22Rv1 (cell line): ENCODE results near the gene OPRL1.

Experiments used
- H3K27ac ChIP-seq: fragments of 450-650 bp; 2 replicates; pipeline ENCODE4 v1.5.1; 2017
- ZFX ChIP-seq: fragments of 450-650 bp; IDR thresholded peaks from 2 replicates; pipeline ENCODE4 v1.6.1; 2017; ENCODE audit warnings: antibody characterized with exemption, borderline replicate concordance
- TF ChIP-seq, protein P1 (sequence below): fragments of 450-650 bp; IDR thresholded peaks from 2 replicates; pipeline ENCODE4 v1.5.1; 2017; ENCODE audit warnings: mild to moderate bottlenecking

Gene OPRL1

DNA sequence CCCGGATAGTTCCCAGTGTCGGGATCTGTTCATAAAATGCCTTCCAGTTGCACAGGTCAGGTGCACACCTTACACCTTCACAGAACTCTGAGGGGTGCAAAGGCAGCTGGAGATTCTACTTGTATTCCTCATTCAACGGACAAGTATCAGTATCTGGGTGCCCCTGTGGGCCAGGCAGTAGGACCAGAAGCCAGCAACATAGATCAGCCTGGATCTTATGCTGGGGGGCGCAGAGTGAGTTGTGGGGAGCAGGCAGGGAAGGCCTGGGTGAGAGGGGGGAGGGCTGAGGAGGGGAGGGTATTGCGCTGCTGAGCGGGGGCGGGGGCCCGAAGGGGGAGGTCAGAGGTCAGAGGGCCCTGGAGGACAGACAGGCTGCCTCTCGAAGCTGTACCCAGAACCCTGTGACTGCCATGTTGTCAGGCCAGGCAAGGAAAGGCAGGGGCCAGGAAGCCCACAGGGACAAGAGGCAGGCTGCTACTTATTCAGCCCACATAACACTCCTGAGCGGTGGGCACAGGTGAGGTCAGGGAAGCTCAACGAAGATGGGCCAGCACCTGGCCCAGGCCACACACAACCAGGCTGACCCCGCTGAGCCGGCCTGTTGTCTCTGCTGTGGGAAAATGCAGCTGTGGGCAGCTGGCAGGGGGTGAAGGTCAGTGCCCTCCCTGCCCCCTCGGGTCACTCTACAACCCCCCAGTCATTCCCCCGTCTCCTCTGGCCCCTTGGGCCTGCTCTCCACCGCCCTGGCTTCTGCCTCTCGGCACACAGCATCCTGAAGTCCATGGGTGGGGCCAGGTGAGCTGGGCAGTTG, 1.1 kb downstream of the OPRL1 start:
- no peak for TF ChIP-seq ZFX
- TF ChIP-seq, protein P1, sequence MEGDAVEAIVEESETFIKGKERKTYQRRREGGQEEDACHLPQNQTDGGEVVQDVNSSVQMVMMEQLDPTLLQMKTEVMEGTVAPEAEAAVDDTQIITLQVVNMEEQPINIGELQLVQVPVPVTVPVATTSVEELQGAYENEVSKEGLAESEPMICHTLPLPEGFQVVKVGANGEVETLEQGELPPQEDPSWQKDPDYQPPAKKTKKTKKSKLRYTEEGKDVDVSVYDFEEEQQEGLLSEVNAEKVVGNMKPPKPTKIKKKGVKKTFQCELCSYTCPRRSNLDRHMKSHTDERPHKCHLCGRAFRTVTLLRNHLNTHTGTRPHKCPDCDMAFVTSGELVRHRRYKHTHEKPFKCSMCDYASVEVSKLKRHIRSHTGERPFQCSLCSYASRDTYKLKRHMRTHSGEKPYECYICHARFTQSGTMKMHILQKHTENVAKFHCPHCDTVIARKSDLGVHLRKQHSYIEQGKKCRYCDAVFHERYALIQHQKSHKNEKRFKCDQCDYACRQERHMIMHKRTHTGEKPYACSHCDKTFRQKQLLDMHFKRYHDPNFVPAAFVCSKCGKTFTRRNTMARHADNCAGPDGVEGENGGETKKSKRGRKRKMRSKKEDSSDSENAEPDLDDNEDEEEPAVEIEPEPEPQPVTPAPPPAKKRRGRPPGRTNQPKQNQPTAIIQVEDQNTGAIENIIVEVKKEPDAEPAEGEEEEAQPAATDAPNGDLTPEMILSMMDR: no peak
- peak overlapping the region; percentile 37; the same call in 1 of the 2 replicates for H3K27ac ChIP-seq

DNA sequence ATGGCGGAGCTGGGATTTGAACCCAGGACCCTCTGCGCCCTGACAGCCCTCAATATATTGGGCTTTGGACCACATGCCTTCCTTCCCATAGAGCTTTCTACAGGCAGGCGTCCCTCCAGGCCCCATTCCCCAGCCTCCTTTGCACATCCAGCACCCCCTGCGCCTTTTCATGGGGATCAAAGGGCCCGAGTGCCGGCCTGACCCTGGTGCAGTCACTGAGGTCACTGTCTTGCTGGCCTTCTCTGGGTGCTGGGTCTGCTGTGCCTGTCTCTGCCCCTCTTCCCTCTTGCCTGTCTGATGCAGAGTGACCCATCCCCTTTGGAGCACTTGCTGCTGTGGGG, 1.7 kb downstream of the OPRL1 start:
- no peak overlapping the region for H3K27ac ChIP-seq
- TF ChIP-seq ZFX: no peak
- TF ChIP-seq, protein P1: no peak

DNA sequence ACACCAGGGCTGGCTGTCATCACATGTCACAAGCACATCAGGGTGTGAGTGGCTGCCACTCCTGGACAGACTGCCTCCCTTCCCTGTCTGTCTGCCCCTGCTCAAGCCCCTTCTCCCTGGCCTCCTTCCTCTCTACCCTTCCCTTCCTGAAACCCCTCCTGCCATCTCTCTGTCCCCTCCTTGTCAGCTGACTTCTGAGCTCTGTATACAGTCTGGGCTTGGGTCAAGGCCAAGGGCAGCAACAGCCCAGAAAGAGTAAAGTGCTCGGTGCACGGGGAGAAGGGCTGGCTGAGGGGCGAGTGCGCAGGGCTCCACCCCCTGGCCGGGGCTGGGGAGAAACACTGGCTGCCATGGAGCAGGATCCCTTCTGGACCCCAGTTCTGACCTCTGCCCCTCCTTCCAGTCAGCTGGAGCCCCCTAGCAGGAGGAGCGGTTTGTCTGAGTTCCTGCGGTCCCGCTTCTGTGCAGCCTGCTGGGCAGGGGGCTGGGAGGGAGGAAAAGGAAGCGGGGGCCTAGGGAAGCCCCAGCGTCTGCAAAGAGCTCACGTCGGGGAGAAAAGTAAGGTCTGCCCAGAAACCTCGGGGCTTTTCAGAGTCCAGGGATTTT, 2.3 kb downstream of the OPRL1 start:
- no peak for TF ChIP-seq ZFX
- TF ChIP-seq, protein P1: no peak
- no peak overlapping the region for H3K27ac ChIP-seq

DNA sequence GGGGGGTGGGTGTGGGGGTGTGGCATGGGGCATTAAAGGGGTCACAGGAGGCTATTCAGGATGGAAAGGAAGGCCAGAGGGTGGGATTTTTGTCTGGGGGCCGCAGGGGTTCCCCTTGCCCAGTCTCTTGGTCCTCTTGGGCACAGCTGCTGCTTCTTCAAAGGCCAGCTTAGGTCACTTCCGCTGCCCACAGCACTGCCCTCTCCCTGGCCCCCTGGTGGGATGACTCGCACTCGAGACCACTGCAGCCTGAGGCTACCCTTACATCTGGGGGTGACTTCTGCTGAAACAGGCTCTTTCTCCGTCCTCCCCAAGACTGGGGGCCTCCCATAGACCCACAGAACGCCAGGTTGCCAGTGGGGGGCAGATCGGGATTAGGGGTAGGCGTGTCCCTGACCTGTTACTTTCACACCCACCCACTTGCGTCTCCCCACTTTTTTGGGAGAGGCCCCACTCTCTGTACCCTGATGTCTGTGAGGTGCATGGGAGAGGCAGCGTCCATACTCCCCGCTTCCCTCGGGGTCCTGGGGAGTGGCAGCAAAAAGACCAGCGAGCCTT, 3.0 kb downstream of the OPRL1 start:
- no peak for TF ChIP-seq ZFX
- TF ChIP-seq, protein P1: no peak
- no peak overlapping the region for H3K27ac ChIP-seq

DNA sequence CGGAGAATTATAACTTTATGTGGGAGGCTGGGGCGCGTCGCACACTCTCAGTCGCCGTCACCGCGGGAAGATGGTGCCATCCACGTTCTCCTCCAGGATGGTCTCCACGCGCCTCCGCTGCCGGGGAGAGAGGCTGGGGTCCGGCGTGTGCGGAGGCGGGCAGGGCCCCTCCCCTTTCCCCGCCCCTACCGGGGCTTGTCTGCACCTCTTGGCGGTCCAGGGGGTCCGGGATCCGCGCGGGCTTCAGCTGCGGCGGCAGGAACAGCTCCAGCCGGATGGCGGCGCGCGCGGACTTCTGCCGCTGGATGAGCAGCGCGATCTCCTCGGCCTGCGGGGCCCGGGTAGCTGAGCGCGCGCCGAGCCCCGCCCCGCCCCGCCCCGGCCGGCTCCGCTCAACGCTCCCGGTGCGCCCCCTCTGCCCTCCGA, 3.5 kb downstream of the OPRL1 start:
- H3K27ac ChIP-seq: peak overlapping the region; percentile 13; the same call in 1 of the 2 replicates
- TF ChIP-seq ZFX: no peak
- TF ChIP-seq, protein P1: peak; percentile 90

DNA sequence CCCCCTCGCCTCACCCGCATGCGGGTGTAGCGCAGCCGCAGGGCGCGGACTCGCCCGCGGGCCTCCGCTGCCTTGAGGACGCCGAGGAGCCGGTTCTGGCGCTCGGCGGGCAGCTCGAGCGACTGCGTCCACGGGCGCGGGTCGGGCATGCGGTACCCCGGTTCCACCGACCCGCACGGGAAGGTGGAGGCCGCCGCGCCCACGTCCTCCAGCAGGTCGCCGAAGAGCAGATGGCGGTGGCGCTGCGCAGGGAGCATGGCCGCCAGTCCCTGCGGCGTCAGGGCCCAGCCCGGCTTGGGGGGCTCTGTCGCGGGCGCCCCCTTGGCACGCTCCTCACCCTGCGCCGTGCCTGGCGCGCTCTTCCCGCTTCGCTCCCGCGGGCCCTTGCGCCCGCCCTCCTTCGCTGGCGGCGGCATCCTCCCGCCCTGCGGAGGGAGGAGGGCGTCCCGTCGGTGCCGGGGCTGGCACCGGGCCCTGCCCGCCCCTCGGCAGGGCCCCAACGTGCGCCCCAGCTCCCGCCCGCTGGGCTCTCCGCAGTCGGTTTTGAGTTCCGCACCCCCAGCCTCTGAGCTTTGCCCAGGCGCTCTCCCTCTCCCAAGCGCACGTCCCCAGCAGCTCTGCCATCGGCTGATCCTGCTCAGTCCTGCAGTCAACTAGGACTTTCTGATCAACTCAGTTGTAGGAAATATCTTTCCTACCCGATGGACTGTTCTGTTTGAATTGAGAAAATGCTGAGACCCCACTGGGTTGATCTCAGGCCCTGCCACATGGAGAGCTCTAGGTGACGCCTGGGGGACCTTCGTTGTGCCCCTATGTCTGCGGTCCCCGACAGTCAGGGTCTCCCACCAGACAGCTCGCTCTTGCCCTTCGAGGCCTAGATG, 4.2 kb downstream of the OPRL1 start, which contains the start of gene LKAAEAR1:
Gene LKAAEAR1 (minus strand): TSS at position 595 of the 881 bp plus-strand sequence. CDS start 179 bp downstream, at position 416.
- H3K27ac ChIP-seq: peak within 1 kb of the TSS; percentile 13; the same call in 1 of the 2 replicates
- TF ChIP-seq ZFX: no peak
- TF ChIP-seq, protein P1: peak; percentile 60
